B cell (primary cell): ENCODE results near the gene FBXL20. TPM values are rescaled to one million over a fixed set of nuclear protein-coding genes. Genes with fewer than 3 reads are reported as not detected.

ENCODE experiments used
- ATAC-seq: fragments of 200-7000 bp; cut with Tn5 transposase; one replicate; pipeline ENCODE4 v1.10.0; 2021; ENCODE audit warnings: low read depth, mild to moderate bottlenecking, moderate number of reproducible peaks, moderate library complexity
- CTCF ChIA-PET: fragments of 350-600 bp; sonication (Branson Sonifier 250); formaldehyde crosslinking; loops from one replicate; lab custom pipeline; 2021; ENCODE audit warnings: antibody characterized with exemption, inconsistent platforms; lab: Charles Lee
- POLR2A ChIA-PET: fragments of 350-600 bp; sonication (Branson Sonifier 250); formaldehyde crosslinking; loops from one replicate; lab custom pipeline; 2021; ENCODE audit warnings: antibody characterized with exemption; lab: Charles Lee
- DNase-seq: peaks from one replicate; pipeline ENCODE4 v3.0.0; 2013
- H2AFZ ChIP-seq: 2 replicates; pipeline ENCODE4 v1.6.1; 2012; ENCODE audit warnings: mild to moderate bottlenecking, low read depth, low read length; ENCODE audit not compliant: insufficient read depth, poor library complexity, severe bottlenecking
- H3K27ac ChIP-seq, 2 donors: 1 replicate in 1 of 2; 2 replicates in 1 of 2; pipeline ENCODE4 v1.5.1; 2012 to 2013; ENCODE audit warnings: low read length in 2 of 2, mild to moderate bottlenecking in 2 of 2, moderate library complexity in 1 of 2
- H3K27me3 ChIP-seq, 4 experiments: fragments of 200-600 bp in 1 of 4; sonication (generic) in 1 of 4; replicated peaks in 1 of 4; 1 replicate in 2 of 4; 2 replicates in 2 of 4; pipeline versions ENCODE4 v1.6.1 to v1.7.0; 2013 to 2016; ENCODE audit warnings: low read length in 3 of 4, mild to moderate bottlenecking in 2 of 4, mixed read lengths in 1 of 4, moderate library complexity in 1 of 4; ENCODE audit not compliant: insufficient read depth in 4 of 4, control insufficient read depth in 3 of 4; ENCODE audit errors: control extremely low read depth in 1 of 4
- H3K36me3 ChIP-seq, 2 experiments: replicated peaks in 1 of 2; 1 replicate in 1 of 2; 2 replicates in 1 of 2; pipeline versions ENCODE4 v1.6.1 to v1.7.1; 2013; ENCODE audit warnings: low read length in 1 of 2; ENCODE audit not compliant: insufficient read depth in 2 of 2, control insufficient read depth in 1 of 2; ENCODE audit errors: control extremely low read depth in 1 of 2, extremely low read depth in 1 of 2
- H3K4me1 ChIP-seq, 2 donors: fragments of 200-600 bp in 1 of 2; sonication (generic) in 1 of 2; 1 replicate in 1 of 2; 2 replicates in 1 of 2; pipeline versions ENCODE4 v1.5.1 to v1.6.1; 2013 to 2017; ENCODE audit warnings: low read length in 2 of 2; ENCODE audit not compliant: control insufficient read depth in 2 of 2, insufficient read depth in 2 of 2
- H3K4me2 ChIP-seq: replicated peaks from 2 replicates; pipeline ENCODE3; 2012; ENCODE audit warnings: mild to moderate bottlenecking, low read depth, low read length; ENCODE audit not compliant: poor library complexity, severe bottlenecking
- H3K4me3 ChIP-seq, 5 experiments: fragments of 200-600 bp in 1 of 5; sonication (generic) in 1 of 5; 1 replicate in 3 of 5; 2 replicates in 2 of 5; pipeline versions ENCODE4 v1.5.1 to v1.7.0; 2011 to 2016; ENCODE audit warnings: low read length in 4 of 5, mild to moderate bottlenecking in 4 of 5, low read depth in 2 of 5, control low read depth in 1 of 5, moderate library complexity in 1 of 5; ENCODE audit not compliant: insufficient read depth in 1 of 5; ENCODE audit errors: control extremely low read depth in 1 of 5, extremely low read depth in 1 of 5
- H3K79me2 ChIP-seq: fragments of 200-600 bp; sonication (generic); one replicate; pipeline ENCODE4 v1.6.0; 2016; ENCODE audit warnings: low read length; ENCODE audit not compliant: control insufficient read depth, insufficient read depth
- H3K9ac ChIP-seq: fragments of 200-600 bp; sonication (generic); 2 replicates; pipeline ENCODE4 v1.6.1; 2017; ENCODE audit warnings: mild to moderate bottlenecking, low read length, moderate library complexity
- H3K9me3 ChIP-seq, 3 donors: one replicate each; pipeline versions ENCODE4 v1.6.1 to v1.7.1; 2013; ENCODE audit warnings: low read length in 2 of 3; ENCODE audit not compliant: control insufficient read depth in 2 of 3, insufficient read depth in 1 of 3; ENCODE audit errors: control extremely low read depth in 1 of 3
- H4K20me1 ChIP-seq: 2 replicates; pipeline ENCODE4 v1.6.0; 2012; ENCODE audit warnings: mild to moderate bottlenecking, low read length; ENCODE audit not compliant: insufficient read depth, control insufficient read depth, poor library complexity, severe bottlenecking
- H3K27ac Mint-ChIP-seq: one replicate; pipeline ENCODE4 v1.8.0; 2021; ENCODE audit warnings: mixed read lengths
- H3K27me3 Mint-ChIP-seq: one replicate; pipeline ENCODE4 v1.8.0; 2021; ENCODE audit warnings: mixed read lengths
- H3K4me1 Mint-ChIP-seq: one replicate; pipeline ENCODE4 v1.8.0; 2021; ENCODE audit warnings: mixed read lengths
- H3K4me3 Mint-ChIP-seq: one replicate; pipeline ENCODE4 v1.8.0; 2021; ENCODE audit warnings: mixed read lengths
- H3K9me3 Mint-ChIP-seq: one replicate; pipeline ENCODE4 v1.8.0; 2022; ENCODE audit warnings: mixed read lengths; ENCODE audit not compliant: insufficient read depth
- EZH2 ChIP-seq: IDR thresholded peaks from 2 replicates; pipeline ENCODE4 v1.6.1; 2012; ENCODE audit warnings: borderline replicate concordance, low read depth, mild to moderate bottlenecking, moderate library complexity, low read length; ENCODE audit not compliant: insufficient read depth, poor library complexity, severe bottlenecking
- WGBS: methylation state at CpG from one replicate; pipeline ENCODE4 v1.1.5; 2013; ENCODE audit warnings: missing lambda C conversion rate; ENCODE audit not compliant: insufficient coverage; 5-methylcytosine and 5-hydroxymethylcytosine counted together
- intact Hi-C: fragments of 100-400 bp; cut with micrococcal nuclease; formaldehyde crosslinking; loops from one replicate; pipeline ENCODE4 v1.10.0; 2022
- polyA plus RNA-seq: library from polyadenylated mRNA; depleted of rRNA; stranded (reverse); fragments of >200 nt; gene quantifications from 2 replicates; pipeline ENCODE4 v1.2.3, GENCODE V29; 2012
- total RNA-seq, 2 donors: library from RNA; stranded (reverse); fragments of 120-200 nt in 1 of 2; gene quantifications; 1 replicate in 1 of 2; 2 replicates in 1 of 2; pipeline versions ENCODE4 v1.2.3 to v1.2.4, GENCODE V29; 2013 to 2022
- TF ChIP-seq, protein P1 (sequence below): fragments of 200-600 bp; IDR thresholded peaks from one replicate; pipeline ENCODE4 v1.8.0; 2022; ENCODE audit warnings: antibody characterized with exemption, mild to moderate bottlenecking

Gene FBXL20
- total and polyA plus RNA-seq, 2 donors (not counting 1 experiment from before 2014, with no cell fraction given): 6.1 to 36.2 TPM

DNA sequence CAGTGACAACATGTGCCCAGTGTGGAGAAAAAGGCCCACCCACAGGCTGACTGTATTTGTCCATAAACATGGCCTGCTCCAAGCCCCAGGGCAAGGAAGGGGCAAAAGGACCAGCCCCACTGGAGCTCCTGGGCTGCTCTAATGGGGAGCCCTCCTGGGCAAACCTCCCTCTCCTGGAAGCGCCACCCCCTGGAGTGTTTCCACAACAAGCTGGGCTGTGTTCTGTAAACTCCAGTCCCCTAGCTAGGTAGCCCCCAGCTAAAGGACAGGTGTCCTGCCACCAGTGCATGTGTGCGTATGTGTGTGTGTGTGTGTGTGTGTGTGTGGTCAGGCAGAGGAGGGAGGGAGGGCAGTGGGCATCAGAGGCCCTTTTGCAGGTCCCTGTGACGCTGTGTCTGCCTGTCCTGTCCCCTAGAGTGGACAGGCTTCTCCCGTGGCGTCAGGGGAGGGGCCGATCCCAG is 164.4 kb downstream of the FBXL20 start:
- peaks cover 26% of the 10 kb centered on the region for H3K4me1 Mint-ChIP-seq
- no peaks in the 10 kb centered on the region for H3K9me3 Mint-ChIP-seq
- Histone ChIP-seq H3K79me2 (no peaks in the 10 kb centered on the region), H3K9ac (no peak overlapping the region), H2AFZ (no peak overlapping the region), H3K4me3 (no peak overlapping the region), H3K36me3 (no peaks in the 10 kb centered on the region), H3K9me3 (no peaks in the 10 kb centered on the region), H3K27me3 (peaks cover 0 to 7% (median 5%) of the 10 kb centered on the region in 4 experiments), H4K20me1 (no peaks in the 10 kb centered on the region), H3K4me1 (peaks cover 17 to 26% of the 10 kb centered on the region in 2 donors), H3K4me2 (no peak overlapping the region), H3K27ac (no peak overlapping the region)
- TF ChIP-seq EZH2: no peak
- TF ChIP-seq, protein P1, sequence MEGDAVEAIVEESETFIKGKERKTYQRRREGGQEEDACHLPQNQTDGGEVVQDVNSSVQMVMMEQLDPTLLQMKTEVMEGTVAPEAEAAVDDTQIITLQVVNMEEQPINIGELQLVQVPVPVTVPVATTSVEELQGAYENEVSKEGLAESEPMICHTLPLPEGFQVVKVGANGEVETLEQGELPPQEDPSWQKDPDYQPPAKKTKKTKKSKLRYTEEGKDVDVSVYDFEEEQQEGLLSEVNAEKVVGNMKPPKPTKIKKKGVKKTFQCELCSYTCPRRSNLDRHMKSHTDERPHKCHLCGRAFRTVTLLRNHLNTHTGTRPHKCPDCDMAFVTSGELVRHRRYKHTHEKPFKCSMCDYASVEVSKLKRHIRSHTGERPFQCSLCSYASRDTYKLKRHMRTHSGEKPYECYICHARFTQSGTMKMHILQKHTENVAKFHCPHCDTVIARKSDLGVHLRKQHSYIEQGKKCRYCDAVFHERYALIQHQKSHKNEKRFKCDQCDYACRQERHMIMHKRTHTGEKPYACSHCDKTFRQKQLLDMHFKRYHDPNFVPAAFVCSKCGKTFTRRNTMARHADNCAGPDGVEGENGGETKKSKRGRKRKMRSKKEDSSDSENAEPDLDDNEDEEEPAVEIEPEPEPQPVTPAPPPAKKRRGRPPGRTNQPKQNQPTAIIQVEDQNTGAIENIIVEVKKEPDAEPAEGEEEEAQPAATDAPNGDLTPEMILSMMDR: no peak
- no peak overlapping the region for H3K27ac Mint-ChIP-seq
- 100% methylated on average over 5 of the region's 6 CpGs for WGBS
- CTCF ChIA-PET: interaction anchor here (0.7 to 21.4 kb wide), 5 partner anchors 7 to 254 kb away, joined by 3 to 707 read pairs (median 89); partner anchors contain the start of gene RPL19
- no peak overlapping the region for H3K4me3 Mint-ChIP-seq
- POLR2A ChIA-PET: interaction anchor here (1.9 kb wide), 1 partner anchor 37 kb away, joined by 6 read pairs; the partner anchor contains the start of gene RPL19
- ATAC-seq (no peak), DNase-seq (no peak)
- H3K27me3 Mint-ChIP-seq: peaks cover 13% of the 10 kb centered on the region
- intact Hi-C loops: loop anchor here (5.0 kb wide), 1 partner anchor 85 kb away; the partner anchor contains the start of gene PLXDC1

DNA sequence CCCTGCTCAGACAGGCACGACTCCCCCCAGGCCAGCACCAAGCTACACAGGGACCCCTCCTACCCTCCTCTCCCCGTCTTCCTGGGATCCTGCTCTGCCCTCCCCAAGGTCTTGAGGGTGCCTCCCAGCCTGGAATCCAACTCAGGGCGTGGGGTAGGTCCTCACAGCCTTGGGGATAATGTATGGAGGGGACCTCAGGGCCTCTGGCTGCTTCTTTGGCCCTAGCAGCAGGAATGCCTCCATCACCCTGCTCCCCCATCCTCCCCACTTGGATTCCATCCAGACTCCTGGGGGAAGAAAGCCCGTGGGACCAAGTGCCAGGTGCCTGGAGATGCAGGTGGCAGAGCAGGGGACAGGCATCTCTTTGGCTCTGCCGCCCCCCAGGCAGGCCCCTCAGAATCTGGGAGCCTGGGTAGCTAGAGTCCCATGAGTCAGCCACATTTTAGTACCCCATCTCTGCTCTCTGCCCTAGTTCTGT is 164.9 kb downstream of the FBXL20 start:
- H3K9me3 Mint-ChIP-seq: no peaks in the 10 kb centered on the region
- H3K4me3 Mint-ChIP-seq: no peak overlapping the region
- TF ChIP-seq EZH2: no peak
- TF ChIP-seq, protein P1: no peak
- Histone ChIP-seq H3K79me2 (no peaks in the 10 kb centered on the region), H4K20me1 (no peaks in the 10 kb centered on the region), H3K9me3 (no peaks in the 10 kb centered on the region), H3K4me2 (no peak overlapping the region), H3K36me3 (no peaks in the 10 kb centered on the region), H3K27me3 (peaks cover 0 to 11% (median 10%) of the 10 kb centered on the region in 4 experiments), H2AFZ (no peak overlapping the region), H3K9ac (no peak overlapping the region), H3K4me1 (peaks cover 22 to 31% of the 10 kb centered on the region in 2 donors), H3K4me3 (no peak overlapping the region), H3K27ac (no peak overlapping the region)
- ChIA-PET POLR2A (interaction anchor here (0.6 kb wide), 1 partner anchor 165 kb away, joined by 3 read pairs; the partner anchor contains the start of gene FBXL20), CTCF (interaction anchor here (1.0 to 21.4 kb wide), 4 partner anchors 7 to 71 kb away, joined by 3 to 707 read pairs (median 47); partner anchors contain the start of gene RPL19)
- DNase-seq (no peak), ATAC-seq (no peak)
- intact Hi-C loops: loop anchor here (5.0 kb wide), 1 partner anchor 84 kb away; the partner anchor contains the start of gene PLXDC1
- H3K27ac Mint-ChIP-seq: no peak overlapping the region
- 77% methylated on average over 3 of the region's 5 CpGs for WGBS
- peaks cover 29% of the 10 kb centered on the region for H3K4me1 Mint-ChIP-seq
- H3K27me3 Mint-ChIP-seq: peaks cover 18% of the 10 kb centered on the region
